CD4-positive, CD25-positive, alpha-beta regulatory T cell (primary cell): ENCODE data around the gene SPTBN5. TPM values are rescaled to one million over a fixed set of nuclear protein-coding genes. Genes with fewer than 3 reads are reported as not detected.
A peak's percentile ranks its signal among the peaks of the same experiment; 100 is the strongest.

Source experiments
- ATAC-seq, 2 donors: fragments of 150-1000 bp; cut with Tn5 transposase; one replicate each; pipeline ENCODE4 v1.10.0; 2021; ENCODE audit warnings: low read depth in 2 of 2, moderate number of reproducible peaks in 2 of 2, moderate library complexity in 1 of 2
- DNase-seq, 3 donors: peaks; one replicate each; pipeline versions ENCODE4 v3.0.0 to v3.0.0-alpha.2; 2012 to 2022; ENCODE audit warnings: mixed read lengths in 1 of 3
- H3K27ac ChIP-seq: one replicate; pipeline ENCODE4 v1.7.0; 2013; ENCODE audit warnings: mild to moderate bottlenecking, low read length; ENCODE audit not compliant: insufficient read depth, poor library complexity, severe bottlenecking
- H3K27me3 ChIP-seq: one replicate; pipeline ENCODE4 v1.7.0; 2013; ENCODE audit warnings: low read length; ENCODE audit not compliant: control insufficient read depth, insufficient read depth
- H3K36me3 ChIP-seq: one replicate; pipeline ENCODE4 v1.7.0; 2013; ENCODE audit warnings: mild to moderate bottlenecking, low read length, moderate library complexity; ENCODE audit not compliant: control insufficient read depth, insufficient read depth
- H3K4me1 ChIP-seq: 2 replicates; pipeline ENCODE4 v1.7.0; 2013; ENCODE audit warnings: mild to moderate bottlenecking, low read length; ENCODE audit not compliant: insufficient read depth, control insufficient read depth, poor library complexity, severe bottlenecking
- H3K4me3 ChIP-seq: one replicate; pipeline ENCODE4 v1.7.0; 2013; ENCODE audit warnings: low read depth, mild to moderate bottlenecking, low read length, moderate library complexity
- H3K9me3 ChIP-seq, 2 experiments: 1 replicate in 1 of 2; 2 replicates in 1 of 2; pipeline ENCODE4 v1.7.0; 2013; ENCODE audit warnings: low read length in 2 of 2, mild to moderate bottlenecking in 1 of 2, moderate library complexity in 1 of 2; ENCODE audit not compliant: control insufficient read depth in 2 of 2
- H3K27ac Mint-ChIP-seq, 3 donors: one replicate each; pipeline ENCODE4 v1.8.0; 2020 to 2022; ENCODE audit warnings: mild to moderate bottlenecking in 3 of 3, mixed read lengths in 3 of 3, moderate library complexity in 2 of 3
- H3K27me3 Mint-ChIP-seq: one replicate; pipeline ENCODE4 v1.8.0; 2022; ENCODE audit warnings: mild to moderate bottlenecking, mixed read lengths
- H3K36me3 Mint-ChIP-seq: one replicate; pipeline ENCODE4 v1.8.0; 2020; ENCODE audit warnings: mixed read lengths
- H3K4me1 Mint-ChIP-seq, 4 donors: one replicate each; pipeline ENCODE4 v1.8.0; 2020 to 2022; ENCODE audit warnings: mixed read lengths in 4 of 4, mild to moderate bottlenecking in 1 of 4
- H3K4me3 Mint-ChIP-seq, 4 donors: one replicate each; pipeline ENCODE4 v1.8.0; 2020 to 2022; ENCODE audit warnings: mild to moderate bottlenecking in 4 of 4, mixed read lengths in 4 of 4, moderate library complexity in 3 of 4
- H3K9me3 Mint-ChIP-seq, 7 donors: one replicate each; pipeline ENCODE4 v1.8.0; 2020 to 2022; ENCODE audit warnings: mixed read lengths in 7 of 7, mild to moderate bottlenecking in 3 of 7, moderate library complexity in 2 of 7
- polyA plus RNA-seq, 4 donors: library from polyadenylated mRNA; unstranded; fragments of 300-500 nt; fragmentation: Illumina TruSeq; gene quantifications; one replicate each; pipeline ENCODE4 v1.2.3, GENCODE V29; 2021
- total RNA-seq: library from RNA; stranded (reverse); gene quantifications from one replicate; pipeline ENCODE4 v1.2.3, GENCODE V29; 2022

SPTBN5 gene
- total and polyA plus RNA-seq, 5 donors from 2014 or later, result 0.26 to 2.7 TPM; not detected in 3

DNA sequence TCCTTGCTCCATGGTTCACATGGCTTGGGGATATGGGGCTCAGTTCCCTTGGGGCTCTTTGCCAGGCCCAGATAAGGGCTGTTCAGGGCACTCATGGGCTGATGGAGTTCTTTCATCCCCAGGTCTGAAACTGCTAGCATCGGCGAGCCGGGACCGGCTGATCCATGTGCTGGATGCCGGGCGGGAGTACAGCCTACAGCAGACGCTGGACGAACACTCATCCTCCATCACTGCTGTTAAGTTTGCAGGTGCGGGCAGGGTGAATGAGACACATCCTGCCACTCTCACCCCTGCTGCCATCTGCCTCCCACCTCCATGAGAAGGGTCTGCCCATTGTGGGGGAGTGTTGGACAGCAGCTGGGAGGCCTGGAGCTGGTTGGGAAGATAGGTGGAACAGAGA, 77.1 kb downstream of the SPTBN5 start:
- Mint-ChIP-seq H3K9me3 (no peaks in the 10 kb centered on the region), H3K27me3 (no peaks in the 10 kb centered on the region), H3K27ac (no peak overlapping the region), H3K4me1 (peaks cover 0 to 4% (median 2%) of the 10 kb centered on the region in 4 donors), H3K4me3 (no peak overlapping the region), H3K36me3 (peaks cover 36% of the 10 kb centered on the region)
- no peak overlapping the region for H3K4me3 ChIP-seq
- ATAC-seq, result no peak
- no peaks in the 10 kb centered on the region for H3K27me3 ChIP-seq
- no peaks in the 10 kb centered on the region for H3K9me3 ChIP-seq
- DNase-seq, result no peak
- peaks cover under 1% of the 10 kb centered on the region for H3K4me1 ChIP-seq
- H3K36me3 ChIP-seq, result peaks cover 57% of the 10 kb centered on the region
- H3K27ac ChIP-seq, result no peak overlapping the region

DNA sequence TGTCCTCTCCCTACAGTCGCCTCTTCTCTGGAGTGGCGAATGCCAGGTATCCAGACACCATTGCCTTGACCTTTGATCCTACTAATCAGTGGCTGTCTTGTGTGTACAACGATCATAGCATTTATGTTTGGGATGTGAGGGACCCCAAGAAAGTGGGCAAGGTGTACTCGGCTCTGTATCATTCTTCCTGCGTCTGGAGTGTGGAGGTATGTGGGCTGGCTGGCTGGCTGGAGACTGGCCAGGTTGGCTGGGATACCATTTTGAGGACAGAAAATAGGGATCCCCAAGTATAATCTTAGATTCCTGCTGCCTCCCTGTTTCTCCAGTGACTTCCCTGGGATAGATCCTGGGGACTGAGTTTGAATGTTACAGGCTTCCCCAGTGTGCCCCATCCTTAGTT, 79.3 kb downstream of the SPTBN5 start:
- Mint-ChIP-seq H3K27me3 (no peaks in the 10 kb centered on the region), H3K9me3 (no peaks in the 10 kb centered on the region), H3K27ac (peak overlapping the region in 1 of 3 donors; percentile 31), H3K36me3 (peaks cover 32% of the 10 kb centered on the region), H3K4me1 (peaks cover 0 to 15% (median 10%) of the 10 kb centered on the region in 4 donors), H3K4me3 (no peak overlapping the region)
- H3K27ac ChIP-seq, result no peak overlapping the region
- no peaks in the 10 kb centered on the region for H3K27me3 ChIP-seq
- ATAC-seq (no peak), DNase-seq (no peak)
- peaks cover 9% of the 10 kb centered on the region for H3K4me1 ChIP-seq
- peaks cover 47% of the 10 kb centered on the region for H3K36me3 ChIP-seq
- no peak overlapping the region for H3K4me3 ChIP-seq
- no peaks in the 10 kb centered on the region for H3K9me3 ChIP-seq

DNA sequence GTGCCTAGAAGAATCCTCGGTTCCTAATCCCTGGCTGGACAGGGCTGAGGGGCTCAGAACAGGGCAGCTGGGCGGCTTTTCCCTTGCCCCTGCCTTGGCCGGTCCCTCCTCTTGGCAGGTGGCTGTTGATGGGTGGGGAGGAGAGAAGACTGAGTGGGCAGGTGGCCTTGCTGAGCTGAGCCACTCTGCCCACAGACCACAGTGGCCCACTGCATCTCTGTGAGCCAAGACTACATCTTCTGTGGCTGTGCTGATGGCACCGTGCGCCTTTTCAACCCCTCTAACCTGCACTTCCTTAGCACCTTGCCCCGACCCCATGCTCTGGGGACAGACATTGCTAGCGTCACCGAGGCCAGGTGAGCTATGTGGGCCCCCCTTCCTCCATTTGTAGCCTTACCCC, 80.4 kb downstream of the SPTBN5 start:
- ATAC-seq, result no peak
- no peaks in the 10 kb centered on the region for H3K9me3 Mint-ChIP-seq
- H3K9me3 ChIP-seq, result no peaks in the 10 kb centered on the region
- H3K27ac Mint-ChIP-seq, result no peak overlapping the region
- no peak overlapping the region for H3K4me3 ChIP-seq
- no peaks in the 10 kb centered on the region for H3K27me3 Mint-ChIP-seq
- peaks cover 9% of the 10 kb centered on the region for H3K4me1 ChIP-seq
- H3K4me3 Mint-ChIP-seq, result no peak overlapping the region
- peaks cover 31% of the 10 kb centered on the region for H3K36me3 Mint-ChIP-seq
- H3K36me3 ChIP-seq, result peaks cover 40% of the 10 kb centered on the region
- no peak for DNase-seq
- no peaks in the 10 kb centered on the region for H3K27me3 ChIP-seq
- peaks cover 0 to 15% (median 10%) of the 10 kb centered on the region in 4 donors for H3K4me1 Mint-ChIP-seq
- no peak overlapping the region for H3K27ac ChIP-seq

DNA sequence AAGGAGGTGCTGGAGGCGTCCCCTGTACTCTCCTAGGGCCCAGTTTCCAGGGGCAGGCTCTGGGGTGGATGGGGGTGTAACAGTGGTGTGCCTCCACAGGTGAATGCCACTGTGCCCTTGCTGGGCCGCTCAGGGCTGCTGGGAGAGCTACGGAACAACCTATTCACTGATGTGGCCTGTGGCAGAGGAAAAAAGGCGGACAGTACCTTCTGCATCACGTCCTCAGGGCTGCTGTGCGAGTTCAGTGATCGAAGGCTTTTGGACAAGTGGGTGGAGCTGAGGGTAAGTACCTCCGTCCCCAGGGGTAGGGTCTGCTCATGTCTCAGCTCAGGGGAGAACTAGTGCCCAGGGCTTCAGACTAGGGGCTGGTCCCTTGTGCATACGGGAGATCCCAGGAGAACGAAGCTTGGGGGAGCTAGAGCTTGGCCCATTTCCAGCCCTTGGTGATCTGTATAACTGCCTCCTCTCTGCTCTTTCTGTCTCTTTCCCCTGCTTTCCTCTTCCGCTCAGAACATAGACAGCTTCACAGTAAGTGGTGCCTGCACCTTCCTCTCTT, 81.0 kb downstream of the SPTBN5 start:
- Histone ChIP-seq H3K4me1 (peaks cover 9% of the 10 kb centered on the region), H3K9me3 (no peaks in the 10 kb centered on the region), H3K27me3 (no peaks in the 10 kb centered on the region), H3K4me3 (no peak overlapping the region), H3K36me3 (peaks cover 35% of the 10 kb centered on the region), H3K27ac (no peak overlapping the region)
- no peak overlapping the region for H3K27ac Mint-ChIP-seq
- no peaks in the 10 kb centered on the region for H3K27me3 Mint-ChIP-seq
- H3K4me3 Mint-ChIP-seq, result no peak overlapping the region
- no peak for ATAC-seq
- H3K36me3 Mint-ChIP-seq, result peaks cover 31% of the 10 kb centered on the region
- DNase-seq, result no peak
- H3K9me3 Mint-ChIP-seq, result no peaks in the 10 kb centered on the region
- peaks cover 0 to 15% (median 10%) of the 10 kb centered on the region in 4 donors for H3K4me1 Mint-ChIP-seq

DNA sequence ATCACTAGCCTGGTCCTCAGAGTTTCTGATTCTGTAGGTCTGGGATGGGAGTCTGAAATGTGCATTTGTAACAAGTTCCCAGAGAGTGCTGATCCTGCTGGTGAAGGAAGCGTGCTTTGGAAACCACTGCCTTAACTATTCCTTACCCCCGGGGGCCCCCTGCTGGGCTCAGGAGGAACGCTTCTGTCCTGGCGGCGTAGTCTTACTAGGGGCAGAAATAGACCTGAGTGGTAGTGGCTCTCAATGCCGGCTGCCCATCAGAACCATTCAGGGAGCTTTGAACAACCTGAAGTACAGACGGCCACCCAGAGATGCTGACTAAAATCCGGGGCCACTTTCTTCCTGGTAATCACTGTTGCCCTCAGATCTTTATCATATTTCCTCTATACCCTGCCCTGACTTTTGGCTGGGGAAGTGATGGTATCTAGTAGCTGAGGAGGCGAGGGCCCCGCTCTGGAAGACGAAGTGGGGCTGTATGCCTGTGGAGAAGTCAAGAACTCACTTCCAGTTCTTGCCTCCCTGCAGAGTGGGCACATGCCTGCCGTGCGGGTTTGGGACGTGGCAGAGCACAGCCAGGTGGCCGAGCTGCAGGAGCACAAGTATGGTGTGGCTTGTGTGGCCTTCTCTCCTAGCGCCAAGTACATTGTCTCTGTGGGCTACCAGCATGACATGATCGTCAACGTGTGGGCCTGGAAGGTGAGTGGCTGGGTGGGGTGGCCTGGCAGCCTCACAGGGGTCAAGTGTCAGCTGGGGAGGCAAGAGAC, 82.2 kb downstream of the SPTBN5 start:
- H3K27ac ChIP-seq, result no peak overlapping the region
- H3K4me1 ChIP-seq, result peaks cover 9% of the 10 kb centered on the region
- H3K9me3 ChIP-seq, result no peaks in the 10 kb centered on the region
- H3K36me3 ChIP-seq, result peaks cover 26% of the 10 kb centered on the region
- peak; percentile 62 to 78 (median 69) for DNase-seq
- H3K27me3 ChIP-seq, result no peaks in the 10 kb centered on the region
- peaks cover 0 to 17% (median 10%) of the 10 kb centered on the region in 4 donors for H3K4me1 Mint-ChIP-seq
- H3K9me3 Mint-ChIP-seq, result no peaks in the 10 kb centered on the region
- peak; percentile 70 to 82 for ATAC-seq
- no peaks in the 10 kb centered on the region for H3K27me3 Mint-ChIP-seq
- H3K36me3 Mint-ChIP-seq, result peaks cover 24% of the 10 kb centered on the region
- H3K4me3 Mint-ChIP-seq, result no peak overlapping the region
- no peak overlapping the region for H3K4me3 ChIP-seq
- H3K27ac Mint-ChIP-seq, result peak overlapping the region in 2 of 3 donors; percentile 29 to 56

DNA sequence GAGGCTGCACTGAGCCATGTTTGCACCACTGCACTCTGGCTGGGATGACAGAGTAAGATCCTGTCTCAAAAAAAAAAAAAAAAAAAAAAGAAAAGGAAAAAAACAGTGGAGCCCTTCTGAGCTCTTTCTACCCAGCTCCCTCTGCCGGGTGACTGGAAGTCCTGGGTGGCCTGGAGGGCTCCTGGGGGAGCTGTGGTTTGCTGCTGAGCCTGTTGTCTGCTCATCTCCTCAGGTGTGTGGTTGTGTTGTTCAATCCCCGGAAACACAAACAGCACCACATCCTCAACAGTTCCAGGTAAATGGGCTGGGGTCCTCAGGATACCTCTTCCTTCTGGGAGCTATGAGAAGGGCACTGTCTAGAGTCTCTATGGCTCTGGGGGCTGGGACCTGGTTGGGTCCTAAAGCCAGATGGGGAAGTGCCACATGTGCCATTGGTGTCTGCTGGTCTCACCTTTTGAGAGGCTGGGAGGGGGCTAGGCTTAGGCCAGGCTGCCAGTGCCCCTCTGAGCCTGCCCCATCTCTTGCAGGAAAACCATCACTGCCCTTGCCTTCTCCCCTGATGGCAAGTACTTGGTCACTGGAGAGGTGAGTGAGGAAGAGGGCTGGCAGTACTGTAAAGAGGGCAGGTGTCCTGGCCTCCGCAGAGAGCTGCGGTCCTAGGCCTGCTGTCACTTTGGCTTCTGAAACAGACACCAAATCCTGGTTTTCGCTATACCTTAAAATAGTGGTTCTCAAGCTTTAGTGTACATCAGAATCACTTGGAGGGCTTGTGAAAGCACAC, 83.0 kb downstream of the SPTBN5 start:
- DNase-seq (no peak), ATAC-seq (no peak)
- Histone ChIP-seq H3K9me3 (no peaks in the 10 kb centered on the region), H3K36me3 (peaks cover 22% of the 10 kb centered on the region), H3K27ac (no peak overlapping the region), H3K4me3 (no peak overlapping the region), H3K4me1 (peaks cover 9% of the 10 kb centered on the region), H3K27me3 (no peaks in the 10 kb centered on the region)
- Mint-ChIP-seq H3K9me3 (no peaks in the 10 kb centered on the region), H3K27me3 (no peaks in the 10 kb centered on the region), H3K27ac (peak overlapping the region in 2 of 3 donors; percentile 29 to 56), H3K36me3 (peaks cover 17% of the 10 kb centered on the region), H3K4me3 (no peak overlapping the region), H3K4me1 (peaks cover 0 to 17% (median 10%) of the 10 kb centered on the region in 4 donors)

DNA sequence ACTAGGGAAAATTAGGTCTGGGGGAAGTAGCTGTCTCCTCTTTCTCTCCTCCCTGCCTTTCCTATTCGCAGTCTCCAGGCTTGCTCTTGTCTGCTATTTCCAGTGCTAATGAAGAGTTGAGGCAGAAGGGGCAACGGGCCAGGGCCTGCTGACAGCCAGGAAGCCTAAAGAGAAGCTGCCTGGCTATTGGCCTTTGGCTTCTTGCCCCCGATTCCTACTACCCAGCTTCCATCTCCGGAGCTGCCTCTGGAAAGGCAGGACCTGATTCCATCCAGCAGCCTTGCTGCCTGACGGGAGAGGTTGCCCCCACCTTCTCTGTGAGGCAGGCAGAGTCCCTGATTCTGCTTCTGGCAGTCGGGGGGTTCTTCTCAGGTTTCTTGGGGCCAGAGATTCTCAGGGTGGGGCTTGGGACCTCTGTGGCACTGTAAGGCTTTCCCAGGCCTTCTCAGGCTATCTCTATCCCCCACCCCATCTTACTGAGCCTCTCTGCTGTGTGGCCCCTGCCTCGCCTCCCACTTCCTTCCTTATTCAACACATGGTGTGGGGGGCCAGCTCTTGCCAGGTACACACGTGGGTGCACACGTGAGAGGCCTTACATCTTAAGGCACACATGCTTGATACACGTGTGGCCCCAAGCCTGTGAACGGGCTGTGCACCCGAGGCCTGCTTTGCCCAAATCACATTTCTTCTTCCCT, 84.2 kb downstream of the SPTBN5 start:
- Mint-ChIP-seq H3K4me1 (peaks cover 0 to 19% (median 11%) of the 10 kb centered on the region in 4 donors), H3K4me3 (no peak overlapping the region), H3K27me3 (no peaks in the 10 kb centered on the region), H3K36me3 (peaks cover 18% of the 10 kb centered on the region), H3K9me3 (no peaks in the 10 kb centered on the region), H3K27ac (peak overlapping the region in 1 of 3 donors; percentile 25)
- DNase-seq (no peak), ATAC-seq (no peak)
- H3K27me3 ChIP-seq, result no peaks in the 10 kb centered on the region
- no peaks in the 10 kb centered on the region for H3K9me3 ChIP-seq
- H3K27ac ChIP-seq, result no peak overlapping the region
- peaks cover 14% of the 10 kb centered on the region for H3K36me3 ChIP-seq
- no peak overlapping the region for H3K4me3 ChIP-seq
- peaks cover 9% of the 10 kb centered on the region for H3K4me1 ChIP-seq
